NCI-H748 treated with DMSO at 0.1 percent for 48 hours (cell line): Measurements from ENCODE around the gene LSM12.
"Not testable (repeated sequence)": the region's sequence is repeated elsewhere in the genome, so short reads cannot be mapped to it uniquely, and the experiment has no call there.

Experiments
- DNase-seq: peaks from one replicate; lab custom pipeline; 2025; lab: John Stamatoyannopoulos, UW

Gene LSM12

GRCh38 chr17:44076716-44077594 lies 10.5 kb upstream of the LSM12 start:
- no peak for DNase-seq

GRCh38 chr17:44075598-44076293 lies 9.3 kb upstream of the LSM12 start:
- DNase-seq: no peak

GRCh38 chr17:44074911-44075285 lies 8.4 kb upstream of the LSM12 start:
- no peak for DNase-seq

- DNase-seq: no peak
Observed at GRCh38 chr17:44074231-44074910, 7.9 kb upstream of the LSM12 start.

GRCh38 chr17:44071772-44072171 lies 5.3 kb upstream of the LSM12 start:
- no peak for DNase-seq

- DNase-seq: no peak
Observed at GRCh38 chr17:44071198-44071520, 4.7 kb upstream of the LSM12 start.

- peak; percentile 88 for DNase-seq
Observed at GRCh38 chr17:44070455-44071197, 4.2 kb upstream of the LSM12 start, which contains the start of gene G6PC3. G6PC3 (plus strand) TSS chr17:44070735; CDS start chr17:44070966, 231 bp downstream.

- DNase-seq: no peak
Observed at GRCh38 chr17:44069974-44070454, 3.5 kb upstream of the LSM12 start.

- DNase-seq: no peak
Observed at GRCh38 chr17:44067545-44067940, 1.1 kb upstream of the LSM12 start.

- DNase-seq: no peak
Observed at GRCh38 chr17:44065668-44066203, 735 bp downstream of the LSM12 start.

GRCh38 chr17:44063704-44064639 lies 2.5 kb downstream of the LSM12 start:
- no peak for DNase-seq

- DNase-seq: no peak
Observed at GRCh38 chr17:44062871-44063270, 3.6 kb downstream of the LSM12 start.

- no peak for DNase-seq
Observed at GRCh38 chr17:44061446-44061845, 5.0 kb downstream of the LSM12 start.

GRCh38 chr17:44059101-44059892 lies 7.2 kb downstream of the LSM12 start:
- no peak for DNase-seq

- DNase-seq: no peak
Observed at GRCh38 chr17:44053125-44053872, 13.2 kb downstream of the LSM12 start.

- DNase-seq: no peak
Observed at GRCh38 chr17:44049294-44050060, 17.0 kb downstream of the LSM12 start.

GRCh38 chr17:44046893-44047292 lies 19.6 kb downstream of the LSM12 start:
- not testable (repeated sequence) for DNase-seq

GRCh38 chr17:44045486-44045885 lies 21.0 kb downstream of the LSM12 start:
- no peak for DNase-seq
